Kidney epithelial cell (primary cell): ENCODE measurements around the gene ZBTB21. TPM values are rescaled to one million over a fixed set of nuclear protein-coding genes. Genes with fewer than 3 reads are reported as not detected.

Source experiments
- DNase-seq: peaks from one replicate; pipeline ENCODE4 v3.0.0-alpha.2; 2010; ENCODE audit warnings: low read depth
- H3K27me3 ChIP-seq: 2 replicates; pipeline ENCODE4 v1.6.0; 2011; ENCODE audit warnings: low read length; ENCODE audit not compliant: control insufficient read depth, insufficient read depth
- H3K36me3 ChIP-seq: 2 replicates; pipeline ENCODE4 v1.5.1; 2011; ENCODE audit warnings: low read length; ENCODE audit not compliant: control insufficient read depth, insufficient read depth
- H3K4me3 ChIP-seq: 2 replicates; pipeline ENCODE4 v1.5.1; 2011; ENCODE audit warnings: low read depth, mild to moderate bottlenecking, control low read depth, low read length
- total RNA-seq: library from RNA; depleted of rRNA; stranded (reverse); fragments of >200 nt; gene quantifications from 2 replicates; pipeline ENCODE4 v1.2.3, GENCODE V29; 2015
- TF ChIP-seq, protein P1 (sequence below): IDR thresholded peaks from 2 replicates; pipeline ENCODE4 v1.5.1; 2011; ENCODE audit warnings: mild to moderate bottlenecking, moderate library complexity, low read length, control low read depth, inconsistent platforms; ENCODE audit not compliant: insufficient read depth, poor library complexity, severe bottlenecking

Gene ZBTB21
- total RNA-seq, 1 donor from 2014 or later, result 13.8 TPM

DNA sequence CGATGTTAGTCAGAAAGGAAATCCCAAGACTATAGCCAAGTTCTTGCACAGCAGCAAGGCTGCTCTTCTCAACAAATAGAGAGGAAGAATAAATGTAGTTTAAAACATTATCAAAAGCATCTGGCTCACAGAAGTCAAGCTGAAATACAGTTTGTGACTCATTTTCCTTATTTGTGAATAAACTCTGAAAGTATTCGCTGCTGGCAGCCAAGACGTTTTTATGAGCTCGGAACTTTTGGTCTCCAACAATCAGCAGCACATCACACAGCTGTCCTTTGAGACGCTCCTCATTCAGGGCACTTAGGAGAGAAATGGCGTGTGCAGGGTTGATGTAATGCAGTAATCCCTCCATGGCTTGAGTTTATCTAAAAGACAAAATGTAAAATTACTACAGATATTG lies 16.4 kb downstream of the ZBTB21 start:
- DNase-seq, result no peak
- Histone ChIP-seq H3K4me3 (no peak overlapping the region), H3K27me3 (no peaks in the 10 kb centered on the region), H3K36me3 (no peaks in the 10 kb centered on the region)
- TF ChIP-seq, protein P1, sequence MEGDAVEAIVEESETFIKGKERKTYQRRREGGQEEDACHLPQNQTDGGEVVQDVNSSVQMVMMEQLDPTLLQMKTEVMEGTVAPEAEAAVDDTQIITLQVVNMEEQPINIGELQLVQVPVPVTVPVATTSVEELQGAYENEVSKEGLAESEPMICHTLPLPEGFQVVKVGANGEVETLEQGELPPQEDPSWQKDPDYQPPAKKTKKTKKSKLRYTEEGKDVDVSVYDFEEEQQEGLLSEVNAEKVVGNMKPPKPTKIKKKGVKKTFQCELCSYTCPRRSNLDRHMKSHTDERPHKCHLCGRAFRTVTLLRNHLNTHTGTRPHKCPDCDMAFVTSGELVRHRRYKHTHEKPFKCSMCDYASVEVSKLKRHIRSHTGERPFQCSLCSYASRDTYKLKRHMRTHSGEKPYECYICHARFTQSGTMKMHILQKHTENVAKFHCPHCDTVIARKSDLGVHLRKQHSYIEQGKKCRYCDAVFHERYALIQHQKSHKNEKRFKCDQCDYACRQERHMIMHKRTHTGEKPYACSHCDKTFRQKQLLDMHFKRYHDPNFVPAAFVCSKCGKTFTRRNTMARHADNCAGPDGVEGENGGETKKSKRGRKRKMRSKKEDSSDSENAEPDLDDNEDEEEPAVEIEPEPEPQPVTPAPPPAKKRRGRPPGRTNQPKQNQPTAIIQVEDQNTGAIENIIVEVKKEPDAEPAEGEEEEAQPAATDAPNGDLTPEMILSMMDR, result no peak

DNA sequence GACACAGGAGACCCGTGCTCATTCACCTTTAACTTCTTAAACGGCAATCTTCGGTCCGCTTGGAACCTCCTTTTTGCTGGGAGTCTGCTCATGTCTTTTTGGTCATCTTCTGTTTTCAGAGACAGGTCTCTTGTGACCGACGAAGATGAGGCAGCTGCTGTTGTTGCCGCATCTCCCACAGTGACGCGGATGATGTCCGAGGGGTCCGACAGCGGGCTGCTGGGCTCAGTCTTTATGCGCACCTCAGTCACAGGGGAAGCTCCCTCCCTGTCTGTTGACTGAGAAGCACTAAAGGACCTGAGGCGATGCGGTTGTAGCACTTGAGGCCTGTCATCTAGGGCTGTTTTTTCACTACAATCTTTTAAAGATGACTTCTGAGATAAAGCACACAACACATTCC lies 17.6 kb downstream of the ZBTB21 start:
- no peaks in the 10 kb centered on the region for H3K27me3 ChIP-seq
- TF ChIP-seq, protein P1, result no peak

DNA sequence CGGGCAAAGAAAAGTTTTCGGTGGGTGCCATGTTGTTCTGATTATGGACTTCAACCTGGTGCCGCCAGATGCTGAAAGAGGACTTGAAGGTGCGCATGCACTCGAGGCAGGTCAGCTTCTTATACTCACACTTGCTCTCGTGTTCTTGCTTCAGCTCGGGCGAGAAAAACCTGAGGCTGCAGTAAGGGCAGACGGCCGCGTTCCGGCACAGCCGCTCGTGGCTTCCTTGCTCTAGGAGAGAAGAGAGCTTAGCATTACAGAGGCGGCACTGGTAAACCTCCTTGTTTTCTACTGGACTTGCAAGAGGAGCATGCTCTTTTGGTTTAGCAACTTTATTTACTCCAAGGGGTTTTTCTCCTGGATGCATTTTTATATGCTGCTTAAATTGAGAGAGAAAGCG lies 18.5 kb downstream of the ZBTB21 start:
- Histone ChIP-seq H3K36me3 (no peaks in the 10 kb centered on the region), H3K4me3 (no peak overlapping the region), H3K27me3 (no peaks in the 10 kb centered on the region)
- DNase-seq, result no peak
- TF ChIP-seq, protein P1, result no peak

More for the DNA sequence above, 17.6 kb downstream of the ZBTB21 start:
- no peak overlapping the region for H3K4me3 ChIP-seq
- H3K36me3 ChIP-seq, result no peaks in the 10 kb centered on the region
- no peak for DNase-seq

DNA sequence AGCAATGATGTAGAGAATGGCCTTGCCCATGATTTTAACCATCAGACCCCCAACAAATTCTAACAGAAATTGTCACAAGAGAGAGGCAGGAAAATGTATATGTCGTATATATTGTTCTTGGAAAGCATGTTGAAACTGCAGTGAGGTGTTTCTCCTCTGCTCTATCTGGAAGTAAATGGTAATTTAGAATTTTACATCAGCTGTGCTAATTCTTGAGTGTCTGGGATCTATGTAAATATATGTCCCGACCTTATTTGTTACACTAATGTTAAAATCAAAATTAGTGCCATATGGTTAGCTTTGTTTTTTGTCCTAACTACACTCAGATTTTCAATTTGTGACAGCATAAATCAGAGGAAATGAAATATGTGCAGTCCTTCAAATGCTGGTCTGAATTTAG lies 20.5 kb downstream of the ZBTB21 start:
- TF ChIP-seq, protein P1, result no peak
- DNase-seq, result no peak
- Histone ChIP-seq H3K4me3 (no peak overlapping the region), H3K36me3 (no peaks in the 10 kb centered on the region), H3K27me3 (no peaks in the 10 kb centered on the region)

DNA sequence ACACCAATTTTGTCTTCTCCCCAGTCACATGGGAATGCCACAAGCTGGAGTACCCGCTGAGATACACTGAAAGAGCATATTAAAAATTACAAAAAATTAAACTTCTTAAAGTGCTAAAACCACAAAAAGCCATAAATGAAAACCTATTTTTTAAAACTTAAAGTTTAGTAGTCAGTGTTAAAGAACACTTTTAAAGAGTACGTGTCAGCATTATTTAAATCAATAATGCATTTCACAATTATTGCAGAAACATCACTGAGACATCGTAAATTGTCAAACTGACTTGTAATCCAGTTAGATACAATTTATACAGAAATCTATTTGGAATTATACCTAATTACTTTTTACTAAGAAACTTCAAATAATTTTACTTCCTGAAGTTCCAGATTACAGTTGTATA lies 22.9 kb downstream of the ZBTB21 start:
- no peaks in the 10 kb centered on the region for H3K27me3 ChIP-seq
- no peaks in the 10 kb centered on the region for H3K36me3 ChIP-seq
- no peak for DNase-seq
- no peak overlapping the region for H3K4me3 ChIP-seq
- TF ChIP-seq, protein P1, result no peak

DNA sequence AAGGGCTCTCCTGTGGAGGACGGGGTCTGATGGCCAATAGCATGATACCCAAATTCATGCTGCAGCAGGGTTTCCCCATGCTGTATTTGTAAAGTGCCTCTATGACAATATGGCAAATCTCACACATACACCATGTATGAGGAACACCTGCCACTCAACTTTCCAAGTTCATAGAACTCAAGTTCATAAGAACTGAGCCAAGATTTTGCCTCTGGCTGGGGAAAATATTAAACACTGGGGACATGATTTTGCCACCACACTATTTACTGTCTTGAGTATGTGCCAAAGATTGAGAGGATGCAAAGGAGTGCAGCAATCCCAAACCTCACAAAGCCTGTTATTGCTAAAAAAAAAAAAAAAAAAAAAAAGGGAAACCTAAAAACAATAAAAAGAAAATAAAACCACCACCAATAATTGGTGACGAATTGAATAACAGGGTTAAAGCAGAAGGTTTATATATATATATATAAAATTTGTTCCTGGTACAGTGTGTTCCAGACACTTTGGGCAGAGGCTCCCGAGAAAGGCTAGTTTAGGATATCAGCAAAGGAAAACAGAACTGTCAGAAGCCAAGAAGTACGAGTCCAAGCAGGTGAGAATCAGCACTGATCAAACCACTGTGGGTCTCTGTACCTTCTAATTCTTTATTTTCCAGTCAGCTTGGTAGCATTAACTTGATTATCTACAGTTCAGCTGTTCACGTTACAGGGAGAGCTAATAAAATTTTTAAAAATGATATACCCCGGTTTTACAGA lies 24.3 kb downstream of the ZBTB21 start:
- DNase-seq, result no peak
- Histone ChIP-seq H3K4me3 (no peak overlapping the region), H3K36me3 (no peaks in the 10 kb centered on the region), H3K27me3 (no peaks in the 10 kb centered on the region)
- TF ChIP-seq, protein P1, result no peak
